ENCODE data around the gene ERVV-1.
A peak's percentile ranks its signal among the peaks of the same experiment; 100 is the strongest.
"Not testable (repeated sequence)": the region's sequence is repeated elsewhere in the genome, so short reads cannot be mapped to it uniquely, and the experiment has no call there.

ERVV-1 gene
- total RNA-seq: 0 reads per million in 2 donors

DNA sequence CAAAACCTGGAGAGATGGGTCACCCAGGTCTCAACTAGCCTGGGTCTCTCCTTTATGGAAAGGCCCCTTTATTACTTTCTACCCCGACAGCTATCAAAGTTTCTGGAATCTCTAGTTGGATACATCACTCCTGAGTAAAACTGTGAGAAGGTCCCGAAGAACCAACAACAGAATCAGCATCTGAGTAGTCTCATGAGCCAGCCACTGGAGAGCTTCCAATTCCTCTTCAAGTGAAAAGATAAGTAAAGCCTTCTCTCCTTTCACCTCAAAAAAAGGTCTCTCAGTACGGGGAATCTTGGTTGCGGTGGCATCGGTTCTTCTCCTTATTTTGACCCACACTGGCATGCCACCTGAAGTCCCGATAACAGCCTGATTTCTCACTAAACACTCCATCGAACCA, at the start of gene ERVV-1:
ERVV-1 (plus strand) TSS at position 301 of the 400 bp plus-strand sequence. CDS start 170 bp downstream, outside the sequence.
- DNase-seq: no peak

- DNase-seq: no peak
These were observed 45.9 kb upstream of the ERVV-1 start for GRCh38 chr19:52967772-52968171.

GRCh38 chr19:52981329-52981728, 32.4 kb upstream of the ERVV-1 start:
- DNase-seq: no peak

- DNase-seq: not testable (repeated sequence)
These were observed 30.6 kb upstream of the ERVV-1 start for GRCh38 chr19:52983167-52983566.

DNA sequence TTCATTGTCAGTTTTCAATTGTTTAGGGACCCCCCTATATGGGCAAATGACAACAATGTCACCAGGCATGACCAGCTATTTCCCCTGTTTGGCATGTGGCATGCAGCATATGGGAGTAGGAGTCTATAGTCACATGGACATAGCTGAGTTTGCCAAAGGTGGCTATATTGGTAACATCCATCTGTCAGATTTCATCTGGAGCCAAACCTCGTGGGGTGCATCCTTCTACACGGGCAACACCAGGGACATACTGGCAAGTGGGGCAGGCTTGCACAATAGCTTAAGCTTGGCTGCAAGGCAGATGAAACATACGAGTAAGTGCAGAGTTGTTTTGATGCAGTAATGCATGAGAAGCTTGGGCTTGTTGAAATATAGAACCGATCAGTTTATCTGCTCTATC, 26.5 kb upstream of the ERVV-1 start:
- DNase-seq: no peak

- DNase-seq: no peak
These were observed 25.2 kb upstream of the ERVV-1 start for GRCh38 chr19:52988506-52988905.

DNA sequence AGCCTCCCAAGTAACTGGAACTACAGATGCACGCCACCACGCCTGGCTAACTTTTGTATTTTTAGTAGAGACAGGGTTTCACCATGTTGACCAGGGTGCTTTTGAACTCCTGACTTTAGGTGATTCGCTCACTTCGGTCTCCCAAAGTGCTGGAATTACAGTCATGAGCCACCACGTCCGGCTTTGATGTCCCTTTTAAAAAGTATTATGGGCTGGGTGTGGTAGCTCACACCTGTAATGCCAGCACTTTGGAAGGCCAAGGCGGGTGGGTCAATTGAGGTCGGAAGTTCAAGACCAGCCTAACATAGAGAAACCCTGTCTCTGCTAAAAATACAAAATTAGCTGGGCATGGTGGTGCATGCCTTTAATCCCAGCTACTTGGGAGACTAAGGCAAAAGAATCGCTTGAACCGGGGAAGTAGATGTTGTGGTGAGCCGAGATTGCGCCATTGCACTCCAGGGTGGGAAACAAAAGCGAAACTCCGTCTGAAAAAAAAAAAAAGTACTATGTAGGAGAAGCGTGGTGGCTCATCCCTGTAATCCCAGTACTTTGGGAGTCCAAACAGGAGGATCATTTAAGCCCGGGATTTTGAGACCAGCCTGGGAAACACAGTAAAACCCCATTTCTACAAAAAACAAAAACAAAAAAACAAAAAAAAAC, 22.8 kb upstream of the ERVV-1 start:
- no peak for DNase-seq

DNA sequence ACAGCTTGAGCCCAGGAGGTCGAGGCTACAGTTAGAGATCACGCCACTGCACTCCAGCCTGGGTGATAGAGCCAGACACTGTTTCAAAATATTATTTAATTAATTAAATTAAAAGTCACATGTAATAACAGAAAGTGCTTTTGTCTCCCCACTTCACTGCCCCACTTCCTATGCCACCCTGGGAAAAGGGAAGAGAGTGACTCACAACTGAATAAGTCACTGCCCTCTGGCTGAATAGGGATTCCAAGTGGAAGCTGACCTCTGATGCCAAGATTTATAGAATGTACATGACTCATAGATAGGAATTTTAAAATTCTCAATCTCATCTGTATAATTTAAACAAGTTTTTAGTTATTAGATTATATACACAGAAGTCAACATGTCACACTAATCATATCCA, 22.2 kb upstream of the ERVV-1 start:
- no peak for DNase-seq

- no peak for DNase-seq
These were observed 21.4 kb upstream of the ERVV-1 start for GRCh38 chr19:52992109-52993004.

- DNase-seq: peak; percentile 77
These were observed 20.2 kb upstream of the ERVV-1 start for GRCh38 chr19:52993342-52994178.

DNA sequence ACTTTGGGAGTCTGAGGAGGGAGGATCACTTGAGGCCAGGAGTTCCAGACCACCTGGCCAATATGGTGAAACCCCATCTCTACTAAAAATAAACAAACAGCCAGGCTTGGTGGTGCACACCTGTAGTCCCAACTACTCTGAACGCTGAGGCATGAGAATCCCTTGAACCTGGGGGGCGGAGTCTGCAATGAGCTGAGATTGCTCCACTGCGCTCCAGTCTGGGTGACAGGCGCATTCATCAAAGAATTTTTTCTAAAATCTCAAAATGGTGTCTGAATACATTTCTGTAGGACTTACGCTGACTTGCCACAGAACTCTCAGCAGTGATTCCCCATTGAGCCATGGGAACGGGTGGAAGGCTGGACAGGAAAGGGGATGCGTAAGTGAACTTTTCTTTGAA, 18.0 kb upstream of the ERVV-1 start:
- no peak for DNase-seq

DNA sequence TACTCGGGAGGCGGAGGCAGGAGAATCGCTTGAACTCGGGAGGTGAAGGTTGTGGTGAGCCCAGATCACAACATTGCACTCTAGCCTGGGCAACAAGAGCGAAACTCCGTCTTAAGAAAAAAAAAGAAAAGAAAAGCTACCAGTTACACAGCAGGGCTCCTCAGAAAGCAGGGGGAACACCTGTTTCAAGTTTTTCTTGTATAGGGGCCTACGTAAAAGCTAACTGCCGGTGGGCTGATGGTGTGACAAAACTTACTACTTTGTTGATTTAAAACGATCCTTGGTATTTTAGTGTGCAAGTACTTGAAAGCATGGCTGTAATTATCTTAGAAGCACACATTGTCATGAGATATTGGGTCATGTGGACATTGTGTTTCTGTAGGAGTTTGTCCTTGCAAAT, 15.7 kb upstream of the ERVV-1 start:
- no peak for DNase-seq

- DNase-seq: no peak
These were observed 11.2 kb upstream of the ERVV-1 start for GRCh38 chr19:53002479-53002878.

- DNase-seq: no peak
These were observed 9.5 kb upstream of the ERVV-1 start for GRCh38 chr19:53004242-53004641.

- DNase-seq: no peak
These were observed 6.5 kb upstream of the ERVV-1 start for GRCh38 chr19:53007200-53007599.

GRCh38 chr19:53007606-53008005, 6.1 kb upstream of the ERVV-1 start:
- no peak for DNase-seq

- DNase-seq: no peak
These were observed 5.5 kb upstream of the ERVV-1 start for GRCh38 chr19:53008061-53008778.

GRCh38 chr19:53010494-53010893, 3.2 kb upstream of the ERVV-1 start:
- DNase-seq: no peak

- no peak for DNase-seq
These were observed 1.7 kb upstream of the ERVV-1 start for GRCh38 chr19:53012006-53012405.

GRCh38 chr19:53015159-53015558, 1.4 kb downstream of the ERVV-1 start:
- DNase-seq: no peak

- no peak for DNase-seq
These were observed 2.0 kb downstream of the ERVV-1 start for GRCh38 chr19:53015730-53016129.

DNA sequence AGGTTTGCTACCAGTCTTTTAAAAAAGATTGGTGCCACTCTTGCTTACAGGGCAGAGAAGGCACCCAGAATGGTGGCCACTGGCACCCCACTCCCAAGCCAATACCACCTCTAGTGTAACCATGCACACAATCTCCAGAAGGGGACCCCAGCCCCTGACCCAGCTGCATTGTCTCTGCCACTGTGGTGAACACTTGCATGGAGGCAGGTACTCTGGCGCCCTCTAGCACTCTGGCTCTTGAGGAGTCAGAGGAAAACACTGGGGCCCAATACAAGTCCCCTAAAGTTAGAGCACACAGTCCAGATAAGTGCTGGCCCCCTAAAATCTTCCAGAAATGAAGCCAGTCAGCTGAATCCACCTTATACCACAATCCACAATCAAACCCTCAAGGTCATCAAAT, 6.0 kb downstream of the ERVV-1 start:
- no peak for DNase-seq

GRCh38 chr19:53028306-53028705, 14.6 kb downstream of the ERVV-1 start:
- not testable (repeated sequence) for DNase-seq
